Neuron (in vitro differentiated cells): Measurements from ENCODE around the gene SLC51B.
"Not testable (repeated sequence)": the region's sequence is repeated elsewhere in the genome, so short reads cannot be mapped to it uniquely, and the experiment has no call there.

ENCODE experiments used
- H2AFZ ChIP-seq: one replicate; pipeline ENCODE4 v1.6.1; 2013; ENCODE audit warnings: low read depth, mild to moderate bottlenecking, inconsistent platforms, low read length, moderate library complexity
- H3K27me3 ChIP-seq: one replicate; pipeline ENCODE4 v1.6.1; 2013; ENCODE audit warnings: low read length; ENCODE audit not compliant: insufficient read depth
- H3K36me3 ChIP-seq: one replicate; pipeline ENCODE4 v1.6.1; 2013; ENCODE audit warnings: low read length; ENCODE audit not compliant: insufficient read depth
- H3K4me1 ChIP-seq: one replicate; pipeline ENCODE4 v1.6.1; 2013; ENCODE audit warnings: low read length; ENCODE audit not compliant: insufficient read depth
- H3K4me3 ChIP-seq: 2 replicates; pipeline ENCODE4 v1.5.1; 2013; ENCODE audit warnings: mild to moderate bottlenecking, low read length, moderate library complexity
- H3K9me3 ChIP-seq: one replicate; pipeline ENCODE4 v1.6.1; 2013; ENCODE audit warnings: low read length

The SLC51B gene

DNA sequence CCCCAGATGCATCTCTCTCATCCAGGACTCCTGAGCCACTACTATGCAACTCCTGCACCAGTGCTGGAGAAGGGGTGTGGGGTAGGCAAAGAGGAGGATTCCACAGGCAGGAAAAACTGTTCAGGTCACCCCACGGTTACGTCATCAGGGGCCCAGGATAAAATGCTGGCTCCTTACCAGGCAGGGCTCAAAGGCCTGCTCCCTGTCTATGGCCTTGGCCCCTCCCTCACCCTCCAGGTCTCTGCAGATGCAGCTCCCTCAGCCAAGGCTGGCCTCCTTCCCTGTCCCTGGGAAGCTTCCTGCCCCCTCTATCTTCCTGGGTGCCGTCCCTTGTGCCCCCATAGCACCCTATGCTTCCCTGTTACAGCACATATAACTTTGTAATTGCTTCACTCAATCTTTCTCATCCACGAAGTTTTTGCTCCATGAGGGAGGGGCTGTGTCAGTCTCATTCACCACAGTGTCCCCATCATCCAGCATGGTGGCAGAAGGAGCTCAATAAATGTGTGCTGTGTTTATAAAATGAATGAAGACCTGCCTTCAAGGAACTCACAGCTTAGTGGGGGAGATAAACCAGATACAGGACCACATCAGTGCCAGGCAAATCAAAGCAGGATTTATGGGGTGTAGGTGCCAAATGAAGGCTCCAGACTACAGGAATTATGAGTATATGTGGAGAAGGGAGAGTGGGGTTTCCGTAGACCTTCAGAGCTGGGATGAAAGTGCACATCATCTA, 50.0 kb downstream of the SLC51B start:
- H3K27me3 ChIP-seq = no peaks in the 10 kb centered on the region
- H3K4me3 ChIP-seq = no peak overlapping the region
- H3K4me1 ChIP-seq = no peaks in the 10 kb centered on the region
- no peak overlapping the region for H2AFZ ChIP-seq
- no peaks in the 10 kb centered on the region for H3K9me3 ChIP-seq
- H3K36me3 ChIP-seq = peaks cover 27% of the 10 kb centered on the region

DNA sequence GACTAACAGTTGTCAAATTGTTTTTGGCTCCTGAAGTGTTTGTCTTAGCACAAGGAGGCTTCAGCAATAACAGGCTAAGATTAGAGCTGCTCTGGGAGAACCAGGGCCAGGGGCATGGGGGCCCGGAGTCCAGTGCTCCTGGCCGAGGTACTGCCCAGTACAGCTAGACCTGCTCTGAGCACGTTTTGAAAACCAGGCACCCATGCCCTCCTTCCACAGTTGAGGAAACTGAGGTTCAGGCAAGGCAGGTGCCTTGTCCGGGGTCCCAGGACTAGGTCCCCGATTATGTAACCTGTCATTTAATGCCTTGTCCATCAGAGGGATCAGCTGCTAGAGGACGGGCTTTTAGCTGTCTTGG, 50.5 kb downstream of the SLC51B start:
- H3K4me1 ChIP-seq = no peaks in the 10 kb centered on the region
- H3K27me3 ChIP-seq = no peaks in the 10 kb centered on the region
- H3K9me3 ChIP-seq = no peaks in the 10 kb centered on the region
- no peak overlapping the region for H2AFZ ChIP-seq
- peaks cover 31% of the 10 kb centered on the region for H3K36me3 ChIP-seq
- H3K4me3 ChIP-seq = no peak overlapping the region

DNA sequence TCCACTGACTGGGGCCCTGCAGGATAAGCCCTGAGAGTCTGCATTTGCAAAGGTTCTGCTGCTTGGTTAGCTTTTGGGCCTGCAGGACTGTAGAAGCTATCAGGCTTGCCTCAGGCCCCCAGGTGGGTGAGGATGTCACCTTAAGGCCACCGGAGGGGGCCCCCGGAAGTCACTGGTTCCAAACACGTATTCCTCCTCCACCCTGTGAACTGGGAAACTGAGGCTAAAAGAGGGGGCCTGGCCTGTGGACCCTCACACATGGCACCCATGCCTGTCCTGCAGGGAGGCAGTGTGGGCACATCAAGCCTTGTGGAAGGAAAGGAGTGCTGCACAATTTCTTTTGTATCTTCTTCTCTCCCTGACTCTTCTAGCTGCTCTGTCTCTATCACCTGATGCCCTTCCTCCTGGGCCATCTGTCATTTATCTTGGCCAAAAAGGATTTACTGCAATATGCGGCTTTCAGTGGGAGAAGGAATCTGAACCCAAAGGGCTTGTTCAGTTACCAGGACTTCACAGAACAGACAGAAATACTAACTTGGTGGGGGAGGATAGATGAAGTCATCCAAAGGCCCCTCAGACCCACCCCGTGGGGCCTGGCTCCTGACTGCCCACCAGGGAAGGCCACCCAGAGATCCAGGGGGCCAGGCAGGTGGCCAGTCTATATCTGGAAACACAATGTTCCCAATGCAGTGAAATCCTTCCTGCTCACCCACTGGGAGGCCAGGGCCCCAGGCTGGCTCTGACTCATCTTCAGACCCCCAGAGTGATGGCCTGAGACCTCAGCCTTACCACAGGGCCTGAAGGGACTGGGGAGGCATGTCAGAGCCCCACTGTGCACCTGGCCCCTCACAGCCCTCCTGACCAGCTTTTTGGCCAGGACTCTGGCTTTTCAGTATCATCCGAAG, 51.5 kb downstream of the SLC51B start:
- peaks cover 31% of the 10 kb centered on the region for H3K36me3 ChIP-seq
- H3K9me3 ChIP-seq = no peaks in the 10 kb centered on the region
- H3K4me1 ChIP-seq = no peaks in the 10 kb centered on the region
- no peak overlapping the region for H2AFZ ChIP-seq
- H3K27me3 ChIP-seq = no peaks in the 10 kb centered on the region
- no peak overlapping the region for H3K4me3 ChIP-seq

DNA sequence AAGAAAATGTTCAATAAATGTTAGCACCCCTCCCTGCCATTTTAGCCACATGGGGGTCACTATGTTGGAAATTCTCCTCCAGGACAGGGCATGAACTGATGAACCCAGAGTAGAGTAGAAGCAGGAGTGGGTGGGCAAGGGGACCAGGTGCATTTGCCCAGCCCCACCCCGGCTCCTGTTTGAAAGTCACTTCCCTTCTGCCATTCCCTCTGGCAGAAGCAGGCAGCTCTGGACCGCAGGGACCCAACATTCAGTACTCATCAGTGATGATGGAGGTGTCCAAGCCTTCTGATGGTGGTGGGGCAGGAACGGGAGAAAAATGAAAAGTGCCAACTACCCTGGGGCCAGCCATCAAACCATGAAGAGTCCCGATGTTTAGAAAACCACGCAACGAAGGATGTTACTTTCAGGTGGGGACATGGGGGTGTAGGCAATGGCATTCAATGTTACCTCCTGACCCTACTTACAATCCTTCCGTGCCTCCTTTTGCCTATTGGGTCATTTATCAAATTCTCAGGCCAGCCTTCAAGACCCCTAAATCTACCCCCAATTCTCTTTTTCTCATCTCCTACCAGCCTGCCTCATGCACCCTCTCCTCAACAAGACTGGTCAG, 52.6 kb downstream of the SLC51B start:
- H3K27me3 ChIP-seq = no peaks in the 10 kb centered on the region
- H3K36me3 ChIP-seq = peaks cover 31% of the 10 kb centered on the region
- no peaks in the 10 kb centered on the region for H3K4me1 ChIP-seq
- no peak overlapping the region for H3K4me3 ChIP-seq
- no peak overlapping the region for H2AFZ ChIP-seq
- H3K9me3 ChIP-seq = no peaks in the 10 kb centered on the region

DNA sequence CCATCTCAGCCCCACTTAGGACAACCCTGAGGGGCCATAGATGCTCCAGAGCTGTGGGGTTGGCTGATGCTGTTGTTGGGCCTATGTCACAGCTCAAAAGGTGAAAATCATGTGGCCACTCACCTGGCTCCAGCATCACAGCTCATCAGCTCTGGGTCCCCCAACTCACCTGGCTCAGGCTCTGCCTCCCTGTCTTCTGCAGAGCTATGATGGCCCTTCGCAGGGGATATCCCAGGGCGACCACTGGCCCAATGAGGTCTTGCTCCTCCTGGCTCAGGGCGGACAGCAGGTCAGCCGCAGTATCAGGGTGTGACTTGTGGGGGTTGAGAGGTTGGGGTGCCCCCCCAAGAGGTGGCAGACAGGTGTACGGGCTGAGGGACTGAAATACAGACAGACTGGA, 54.1 kb downstream of the SLC51B start:
- Histone ChIP-seq H3K36me3 (peaks cover 35% of the 10 kb centered on the region), H3K4me1 (no peaks in the 10 kb centered on the region), H2AFZ (no peak overlapping the region), H3K27me3 (no peaks in the 10 kb centered on the region), H3K4me3 (no peak overlapping the region), H3K9me3 (no peaks in the 10 kb centered on the region)

DNA sequence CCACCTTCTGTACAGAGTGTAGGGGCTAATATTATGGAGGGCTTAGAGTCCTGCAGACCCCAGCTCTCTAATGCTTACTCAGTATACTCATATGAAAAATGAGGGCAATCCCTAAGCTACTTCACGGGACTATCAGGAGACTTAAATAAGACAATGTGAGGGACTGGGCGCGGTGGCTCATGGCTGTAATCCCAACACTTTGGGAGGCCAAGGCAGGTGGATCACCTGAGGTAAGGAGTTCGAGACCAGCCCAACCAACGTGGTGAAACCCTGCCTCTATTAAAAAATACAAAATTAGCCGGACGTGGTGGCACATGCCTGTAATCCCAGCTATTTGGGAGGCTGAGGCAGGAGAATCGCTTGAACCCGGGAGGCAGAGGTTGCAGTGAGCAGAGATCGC, 54.6 kb downstream of the SLC51B start:
- not testable (repeated sequence) for H3K4me3 ChIP-seq, H2AFZ ChIP-seq, H3K27me3 ChIP-seq, H3K4me1 ChIP-seq, H3K9me3 ChIP-seq
- H3K36me3 ChIP-seq = peaks cover 35% of the 10 kb centered on the region

DNA sequence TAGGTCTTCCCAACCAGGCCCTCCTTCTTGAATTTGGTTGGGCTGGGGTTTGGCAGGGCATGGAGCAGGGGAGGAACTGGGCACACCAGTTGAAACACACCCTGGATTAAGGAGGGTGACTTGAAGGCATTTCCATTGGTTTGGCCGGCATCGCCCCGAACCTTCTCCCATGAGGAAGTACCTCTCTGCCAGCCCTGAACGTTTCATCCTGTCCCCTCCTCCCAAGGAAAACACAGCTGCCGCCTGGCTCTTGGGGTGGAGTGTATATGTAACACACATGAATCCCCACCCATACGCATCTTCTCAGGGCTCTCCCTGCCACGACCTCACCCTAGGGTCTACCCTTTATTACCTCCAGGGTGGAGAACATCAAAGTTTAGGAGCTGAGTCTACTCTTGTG, 55.3 kb downstream of the SLC51B start:
- H3K36me3 ChIP-seq = peaks cover 40% of the 10 kb centered on the region
- no peaks in the 10 kb centered on the region for H3K4me1 ChIP-seq
- H3K4me3 ChIP-seq = no peak overlapping the region
- no peak overlapping the region for H2AFZ ChIP-seq
- H3K9me3 ChIP-seq = no peaks in the 10 kb centered on the region
- H3K27me3 ChIP-seq = no peaks in the 10 kb centered on the region

DNA sequence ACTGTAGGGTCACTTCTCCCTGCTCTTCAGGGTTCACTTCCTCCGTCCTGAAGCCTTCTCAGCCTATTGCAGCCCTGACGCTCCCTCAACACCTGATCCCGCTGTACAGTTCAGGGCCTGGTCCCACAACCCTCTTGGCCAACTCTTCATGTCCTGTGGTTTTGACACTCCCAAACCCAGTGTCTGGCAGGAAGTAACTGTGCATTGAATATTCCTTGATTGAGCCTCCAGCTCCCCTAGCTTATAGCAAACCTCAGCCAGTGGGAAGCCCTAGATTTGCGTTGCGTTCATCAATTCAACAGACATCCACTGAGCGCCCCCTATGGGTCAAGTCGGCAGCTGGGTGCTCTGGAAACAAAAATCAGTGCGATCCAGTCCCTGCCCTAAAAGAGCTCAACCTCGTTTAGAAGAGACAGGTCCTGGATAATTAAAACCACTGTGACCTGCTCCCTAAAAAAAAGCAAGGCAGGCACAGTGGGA, 56.3 kb downstream of the SLC51B start:
- H3K27me3 ChIP-seq = no peaks in the 10 kb centered on the region
- H3K4me3 ChIP-seq = no peak overlapping the region
- H3K36me3 ChIP-seq = peaks cover 49% of the 10 kb centered on the region
- H3K9me3 ChIP-seq = no peaks in the 10 kb centered on the region
- H3K4me1 ChIP-seq = no peaks in the 10 kb centered on the region
- H2AFZ ChIP-seq = no peak overlapping the region

DNA sequence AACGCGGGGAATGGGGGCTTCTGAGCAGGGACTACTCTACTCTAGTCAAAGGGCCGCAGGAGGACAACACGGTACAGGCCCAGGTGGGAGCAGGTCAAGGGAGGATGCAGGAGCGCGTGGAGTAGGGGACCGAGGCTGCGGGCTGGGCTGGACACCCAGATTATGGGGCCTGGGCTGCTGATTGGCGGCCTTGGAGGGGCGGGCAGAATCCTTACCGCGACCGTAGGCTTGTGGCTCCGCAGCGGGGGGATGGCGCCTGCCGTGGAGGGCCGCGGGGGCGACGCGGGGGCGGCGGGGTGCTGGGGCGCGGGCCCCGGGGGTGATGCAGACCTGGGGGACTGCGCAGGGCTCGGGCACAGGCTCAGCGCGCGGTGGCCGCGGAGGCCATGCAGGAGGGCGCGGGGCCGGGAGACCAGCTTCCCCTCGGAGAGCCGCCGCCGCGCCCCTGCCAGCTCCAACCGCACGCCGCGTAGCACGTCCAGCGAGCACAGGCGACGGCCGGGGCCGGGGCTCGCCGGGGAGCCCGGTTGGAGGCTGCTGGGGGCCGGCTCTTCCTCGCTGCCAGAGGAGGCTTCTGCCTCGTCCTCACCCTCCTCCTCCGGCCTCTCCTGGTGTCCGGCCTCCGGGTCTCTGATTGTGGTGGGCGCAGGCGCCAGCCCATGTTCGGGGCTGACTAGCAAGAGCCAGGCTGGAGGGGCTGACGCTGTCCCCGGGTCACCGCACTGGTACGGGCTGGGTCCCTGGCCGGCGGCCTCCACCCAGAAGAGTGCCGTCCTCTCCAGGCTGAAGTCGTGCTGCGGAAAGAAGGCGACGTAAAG, 56.9 kb downstream of the SLC51B start:
- Histone ChIP-seq H3K9me3 (no peaks in the 10 kb centered on the region), H2AFZ (no peak overlapping the region), H3K4me3 (no peak overlapping the region), H3K4me1 (no peaks in the 10 kb centered on the region), H3K27me3 (no peaks in the 10 kb centered on the region), H3K36me3 (peaks cover 49% of the 10 kb centered on the region)

DNA sequence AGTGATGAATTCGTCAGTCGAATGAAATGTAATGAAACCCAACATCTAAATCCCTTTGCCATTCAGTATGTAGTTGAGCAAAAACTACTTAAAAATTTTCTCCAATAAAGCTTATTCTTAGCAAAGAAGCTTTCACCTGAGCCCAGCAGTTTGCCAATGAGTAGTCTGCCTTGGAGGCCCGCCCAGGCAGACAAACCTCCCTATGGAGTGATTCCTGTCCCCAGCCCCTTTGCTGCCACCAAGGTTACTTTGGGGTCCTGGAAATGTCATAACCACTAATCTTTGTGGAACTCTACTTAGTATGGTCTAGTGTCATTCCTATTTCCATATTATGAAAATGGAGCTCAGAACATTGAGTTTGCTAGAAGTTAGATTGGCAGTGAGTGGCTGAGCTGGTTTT, 57.7 kb downstream of the SLC51B start:
- H3K4me1 ChIP-seq = no peaks in the 10 kb centered on the region
- no peak overlapping the region for H3K4me3 ChIP-seq
- no peaks in the 10 kb centered on the region for H3K9me3 ChIP-seq
- H2AFZ ChIP-seq = no peak overlapping the region
- peaks cover 43% of the 10 kb centered on the region for H3K36me3 ChIP-seq
- H3K27me3 ChIP-seq = no peaks in the 10 kb centered on the region
